DOHH2 (cell line): ENCODE data around the gene BASP1.
A peak's percentile ranks its signal among the peaks of the same experiment; 100 is the strongest.

ENCODE experiments used
- H3F3A ChIP-seq: fragments of 200-600 bp; sonication (generic), shearing (Covaris generic); 2 replicates; pipeline ENCODE4 v1.6.0; 2016; ENCODE audit warnings: antibody characterized with exemption, mild to moderate bottlenecking; ENCODE audit not compliant: control insufficient read depth, insufficient read depth
- H3K27ac ChIP-seq: fragments of 200-600 bp; sonication (generic); 2 replicates; pipeline ENCODE4 v1.5.1; 2014; ENCODE audit warnings: low read depth, mild to moderate bottlenecking, low read length, moderate library complexity
- H3K27me3 ChIP-seq: fragments of 200-600 bp; sonication (generic); 2 replicates; pipeline ENCODE4 v1.6.1; 2014; ENCODE audit warnings: mild to moderate bottlenecking, low read length, mixed read lengths; ENCODE audit not compliant: control insufficient read depth
- H3K36me3 ChIP-seq: fragments of 200-600 bp; sonication (generic); 2 replicates; pipeline ENCODE4 v1.6.1; 2014; ENCODE audit warnings: mild to moderate bottlenecking, low read length, moderate library complexity, mixed read lengths; ENCODE audit not compliant: control insufficient read depth
- H3K4me1 ChIP-seq: fragments of 200-600 bp; sonication (generic); 2 replicates; pipeline ENCODE4 v1.6.1; 2014; ENCODE audit warnings: mild to moderate bottlenecking, low read length, mixed read lengths; ENCODE audit not compliant: control insufficient read depth
- H3K4me2 ChIP-seq: fragments of 200-600 bp; sonication (generic); 2 replicates; pipeline ENCODE4 v1.6.0; 2014; ENCODE audit warnings: mild to moderate bottlenecking, low read length, moderate library complexity
- H3K4me3 ChIP-seq: fragments of 200-600 bp; sonication (generic); 2 replicates; pipeline ENCODE4 v1.5.1; 2014; ENCODE audit warnings: mild to moderate bottlenecking, low read length, mixed read lengths
- H3K79me2 ChIP-seq: fragments of 200-600 bp; sonication (generic); 2 replicates; pipeline ENCODE4 v1.6.1; 2014; ENCODE audit warnings: mild to moderate bottlenecking, low read length, mixed read lengths; ENCODE audit not compliant: control insufficient read depth
- H3K9me2 ChIP-seq: fragments of 200-600 bp; sonication (generic); replicated peaks from 2 replicates; pipeline ENCODE4 v1.6.1; 2014; ENCODE audit warnings: mild to moderate bottlenecking, low read length, mixed read lengths; ENCODE audit not compliant: control insufficient read depth
- H3K9me3 ChIP-seq: fragments of 200-600 bp; sonication (generic); 2 replicates; pipeline ENCODE4 v1.6.1; 2014; ENCODE audit warnings: antibody characterized with exemption, low read length, mixed read lengths; ENCODE audit not compliant: control insufficient read depth, insufficient read depth
- H4K20me1 ChIP-seq: fragments of 200-600 bp; sonication (generic); 2 replicates; pipeline ENCODE4 v1.6.0; 2014; ENCODE audit warnings: low read depth, mild to moderate bottlenecking, antibody characterized with exemption, low read length, moderate library complexity; ENCODE audit not compliant: control insufficient read depth, insufficient read depth
- EZH2phosphoT487 ChIP-seq: fragments of 200-600 bp; sonication (generic); IDR thresholded peaks from 2 replicates; pipeline ENCODE4 v1.6.1; 2017; ENCODE audit warnings: borderline replicate concordance, mild to moderate bottlenecking, antibody characterized with exemption, low read length, moderate library complexity, mixed read lengths
- TF ChIP-seq, protein P1 (sequence below): fragments of 200-600 bp; sonication (generic); IDR thresholded peaks from one replicate; pipeline ENCODE4 v1.5.1; 2014; ENCODE audit warnings: antibody characterized with exemption, mild to moderate bottlenecking, low read depth, low read length; ENCODE audit not compliant: poor library complexity, severe bottlenecking

Gene BASP1

DNA sequence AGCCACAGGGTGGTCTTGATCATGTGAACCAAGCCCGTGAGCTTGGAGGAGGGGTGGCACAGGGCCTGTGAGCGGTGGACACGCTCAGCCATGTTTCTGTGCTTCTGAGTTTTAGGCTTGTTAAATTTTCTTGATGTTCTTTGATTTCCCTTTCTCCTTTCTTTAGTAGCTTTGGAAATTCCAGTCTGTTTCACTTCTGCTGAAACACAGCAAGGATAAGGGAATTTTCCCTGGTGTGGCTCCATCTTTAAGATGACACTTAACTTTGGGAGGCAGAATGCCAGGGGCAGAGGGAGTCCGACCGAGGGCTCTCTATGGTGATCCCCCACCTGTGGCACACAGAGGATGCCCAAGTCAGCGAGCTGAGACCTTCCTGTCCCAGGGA is 29.7 kb upstream of the BASP1 start:
- no peak overlapping the region for H3K4me2 ChIP-seq
- no peaks in the 10 kb centered on the region for H4K20me1 ChIP-seq
- no peak overlapping the region for H3K4me3 ChIP-seq
- no peaks in the 10 kb centered on the region for H3K9me2 ChIP-seq
- H3K79me2 ChIP-seq, result no peaks in the 10 kb centered on the region
- no peak for TF ChIP-seq EZH2phosphoT487
- TF ChIP-seq, protein P1, sequence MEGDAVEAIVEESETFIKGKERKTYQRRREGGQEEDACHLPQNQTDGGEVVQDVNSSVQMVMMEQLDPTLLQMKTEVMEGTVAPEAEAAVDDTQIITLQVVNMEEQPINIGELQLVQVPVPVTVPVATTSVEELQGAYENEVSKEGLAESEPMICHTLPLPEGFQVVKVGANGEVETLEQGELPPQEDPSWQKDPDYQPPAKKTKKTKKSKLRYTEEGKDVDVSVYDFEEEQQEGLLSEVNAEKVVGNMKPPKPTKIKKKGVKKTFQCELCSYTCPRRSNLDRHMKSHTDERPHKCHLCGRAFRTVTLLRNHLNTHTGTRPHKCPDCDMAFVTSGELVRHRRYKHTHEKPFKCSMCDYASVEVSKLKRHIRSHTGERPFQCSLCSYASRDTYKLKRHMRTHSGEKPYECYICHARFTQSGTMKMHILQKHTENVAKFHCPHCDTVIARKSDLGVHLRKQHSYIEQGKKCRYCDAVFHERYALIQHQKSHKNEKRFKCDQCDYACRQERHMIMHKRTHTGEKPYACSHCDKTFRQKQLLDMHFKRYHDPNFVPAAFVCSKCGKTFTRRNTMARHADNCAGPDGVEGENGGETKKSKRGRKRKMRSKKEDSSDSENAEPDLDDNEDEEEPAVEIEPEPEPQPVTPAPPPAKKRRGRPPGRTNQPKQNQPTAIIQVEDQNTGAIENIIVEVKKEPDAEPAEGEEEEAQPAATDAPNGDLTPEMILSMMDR, result no peak
- H3K4me1 ChIP-seq, result no peaks in the 10 kb centered on the region
- H3K9me3 ChIP-seq, result no peaks in the 10 kb centered on the region
- H3K36me3 ChIP-seq, result no peaks in the 10 kb centered on the region
- no peak overlapping the region for H3K27ac ChIP-seq
- no peaks in the 10 kb centered on the region for H3K27me3 ChIP-seq
- no peaks in the 10 kb centered on the region for H3F3A ChIP-seq

DNA sequence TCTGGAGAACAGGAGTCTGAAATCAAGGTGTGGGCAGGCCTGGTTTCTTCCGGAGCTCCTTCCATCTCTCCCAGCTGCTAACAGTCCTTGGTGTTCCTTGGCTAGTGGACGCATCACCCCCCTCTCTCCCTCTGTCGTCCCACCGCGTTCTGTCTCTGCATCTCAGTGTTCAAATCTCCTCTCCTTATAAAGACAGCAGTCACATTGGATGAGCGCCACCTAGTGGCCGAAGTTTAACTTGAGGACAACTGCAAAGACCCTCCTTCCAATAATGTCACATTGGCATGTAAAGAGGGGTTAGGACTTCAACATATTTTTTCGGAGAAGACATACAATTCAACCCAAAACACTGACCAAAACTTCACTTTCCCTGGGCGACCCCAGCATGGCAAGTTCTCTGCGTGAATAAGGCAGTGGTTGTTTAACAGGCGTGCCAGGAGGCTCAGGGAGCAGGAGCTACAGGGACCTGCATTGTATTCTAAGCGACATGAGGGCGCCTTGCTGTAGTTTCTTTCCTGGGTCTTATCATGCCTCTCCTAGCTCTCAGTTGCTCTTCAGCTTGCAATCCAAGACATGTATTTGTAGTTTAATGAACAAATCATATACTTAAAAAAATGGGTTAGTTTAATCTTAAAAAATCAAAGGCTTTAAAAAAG is 27.9 kb upstream of the BASP1 start:
- TF ChIP-seq, protein P1, result peak; percentile 92
- no peak for TF ChIP-seq EZH2phosphoT487
- H3K4me1 ChIP-seq, result no peaks in the 10 kb centered on the region
- H3K27ac ChIP-seq, result no peak overlapping the region
- H3K36me3 ChIP-seq, result no peaks in the 10 kb centered on the region
- H3K9me3 ChIP-seq, result no peaks in the 10 kb centered on the region
- no peak overlapping the region for H3K4me2 ChIP-seq
- H4K20me1 ChIP-seq, result no peaks in the 10 kb centered on the region
- no peaks in the 10 kb centered on the region for H3K27me3 ChIP-seq
- no peaks in the 10 kb centered on the region for H3K79me2 ChIP-seq
- H3K9me2 ChIP-seq, result no peaks in the 10 kb centered on the region
- H3K4me3 ChIP-seq, result no peak overlapping the region
- no peaks in the 10 kb centered on the region for H3F3A ChIP-seq

DNA sequence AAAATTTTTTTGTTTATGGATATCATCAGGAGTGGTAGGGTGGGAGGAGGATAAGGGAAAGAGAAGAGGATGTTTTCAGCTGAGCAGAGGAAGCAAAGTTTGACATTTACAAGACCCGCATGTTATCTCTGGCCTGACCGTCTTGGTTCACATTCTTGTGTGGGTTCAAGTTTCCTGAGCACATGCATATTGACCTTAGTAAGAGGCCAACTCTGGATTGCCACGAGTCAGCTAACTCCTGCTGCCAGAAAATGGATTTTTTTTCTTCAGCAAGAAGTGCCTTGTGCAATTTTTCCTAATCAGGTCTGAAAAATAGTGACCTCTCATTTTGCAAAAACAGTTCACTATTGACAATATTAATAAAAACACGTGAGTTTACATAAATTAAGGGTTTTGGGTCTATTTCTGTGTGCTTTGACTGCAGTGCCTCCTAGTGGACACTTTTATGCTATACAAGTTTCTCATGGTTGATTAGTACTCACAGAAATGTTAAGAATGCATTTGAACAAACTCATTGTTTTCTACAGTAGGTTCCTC is 27.1 kb upstream of the BASP1 start:
- H3K27ac ChIP-seq, result no peak overlapping the region
- no peaks in the 10 kb centered on the region for H3K9me3 ChIP-seq
- no peaks in the 10 kb centered on the region for H3K27me3 ChIP-seq
- TF ChIP-seq, protein P1, result peak; percentile 81
- no peak for TF ChIP-seq EZH2phosphoT487
- H3K36me3 ChIP-seq, result no peaks in the 10 kb centered on the region
- H3F3A ChIP-seq, result no peaks in the 10 kb centered on the region
- no peaks in the 10 kb centered on the region for H3K79me2 ChIP-seq
- H3K9me2 ChIP-seq, result no peaks in the 10 kb centered on the region
- H3K4me2 ChIP-seq, result no peak overlapping the region
- no peaks in the 10 kb centered on the region for H3K4me1 ChIP-seq
- no peaks in the 10 kb centered on the region for H4K20me1 ChIP-seq
- H3K4me3 ChIP-seq, result no peak overlapping the region
